ENCODE data around the gene CDX2. TPM values are rescaled to one million over a fixed set of nuclear protein-coding genes. Genes with fewer than 3 reads are reported as not detected.

CDX2 gene
- total RNA-seq, 2 experiments from 2014 or later: not detected

- H3K4me1 ChIP-seq (ENCODE audit: insufficient read depth, low read length, poor library complexity, severe bottlenecking): no peaks in the 10 kb centered on the region
- DNase-seq (ENCODE audit: low spot score): no peak
- H2AFZ ChIP-seq (ENCODE audit: low read length): no peak overlapping the region
- H3K27ac ChIP-seq (ENCODE audit: low read depth, low read length, poor library complexity, severe bottlenecking): no peak overlapping the region
- BruUV-seq (replicated peaks): no TSS peak
- no peaks in the 10 kb centered on the region for H3K9me2 ChIP-seq (ENCODE audit: insufficient read depth, low read length)
- no peaks in the 10 kb centered on the region for H4K20me1 ChIP-seq (ENCODE audit: insufficient read depth, low read length)
- H3K4me2 ChIP-seq (ENCODE audit: low read length): no peak overlapping the region
- no peaks in the 10 kb centered on the region for H3K9me3 ChIP-seq (ENCODE audit: low read length)
- no peak overlapping the region for H3K4me3 ChIP-seq (ENCODE audit: low read depth, low read length, poor library complexity, severe bottlenecking)
- intact Hi-C loops (cut with micrococcal nuclease; ENCODE audit: unreplicated experiment): no loop called here
- no peaks in the 10 kb centered on the region for H3K36me3 ChIP-seq (ENCODE audit: insufficient read depth, low read length)
- CTCF ChIA-PET (ENCODE audit: unreplicated experiment): no interaction called here
- no peaks in the 10 kb centered on the region for H3K79me2 ChIP-seq (ENCODE audit: insufficient read depth, low read depth, low read length)
- POLR2A ChIA-PET: no interaction called here
- TF ChIP-seq EZH2phosphoT487 (IDR thresholded peaks at IDR 0.05; ENCODE audit: borderline replicate concordance, low read depth, low read length) (no peak), CTCF (conservative IDR thresholded peaks at IDR 0.05; ENCODE audit: low read length) (no peak)
These were observed 48.3 kb downstream of the CDX2 start for GRCh38 chr13:27920677-27921420.

DNA sequence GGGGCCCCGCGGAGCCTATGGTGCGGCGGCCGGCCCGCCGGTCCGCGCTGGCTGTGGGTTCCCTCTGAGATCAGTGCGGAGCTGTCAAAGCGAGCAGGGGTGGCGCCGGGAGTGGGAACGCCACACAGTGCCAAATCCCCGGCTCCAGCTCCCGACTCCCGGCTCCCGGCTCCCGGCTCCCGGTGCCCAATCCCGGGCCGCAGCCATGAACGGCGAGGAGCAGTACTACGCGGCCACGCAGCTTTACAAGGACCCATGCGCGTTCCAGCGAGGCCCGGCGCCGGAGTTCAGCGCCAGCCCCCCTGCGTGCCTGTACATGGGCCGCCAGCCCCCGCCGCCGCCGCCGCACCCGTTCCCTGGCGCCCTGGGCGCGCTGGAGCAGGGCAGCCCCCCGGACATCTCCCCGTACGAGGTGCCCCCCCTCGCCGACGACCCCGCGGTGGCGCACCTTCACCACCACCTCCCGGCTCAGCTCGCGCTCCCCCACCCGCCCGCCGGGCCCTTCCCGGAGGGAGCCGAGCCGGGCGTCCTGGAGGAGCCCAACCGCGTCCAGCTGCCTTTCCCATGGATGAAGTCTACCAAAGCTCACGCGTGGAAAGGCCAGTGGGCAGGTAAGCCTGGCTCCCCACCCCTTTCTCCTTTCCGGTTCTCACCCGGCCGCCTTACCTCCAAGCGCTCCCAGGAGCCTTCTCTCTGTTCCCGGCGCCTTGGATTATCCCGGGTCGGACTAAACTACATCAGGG lies 49.0 kb downstream of the CDX2 start, which contains the start of gene PDX1:
PDX1 (plus strand) TSS at position 67 of the 743 bp plus-strand sequence; CDS start at position 206, 139 bp downstream.
- no peaks in the 10 kb centered on the region for H3K9me2 ChIP-seq (ENCODE audit: insufficient read depth, low read length)
- POLR2A ChIA-PET: interaction anchor here (0.5 kb wide), 1 partner anchor 434 kb away, joined by 4 read pairs; no protein-coding TSS in a partner anchor
- no peaks in the 10 kb centered on the region for H3K9me3 ChIP-seq (ENCODE audit: low read length)
- intact Hi-C loops (cut with micrococcal nuclease; ENCODE audit: unreplicated experiment): no loop called here
- CTCF ChIA-PET (ENCODE audit: unreplicated experiment): no interaction called here
- BruUV-seq (replicated peaks): no TSS peak
- H3K4me3 ChIP-seq (ENCODE audit: low read depth, low read length, poor library complexity, severe bottlenecking): no peak within 1 kb of the TSS
- no peaks in the 10 kb centered on the region for H3K79me2 ChIP-seq (ENCODE audit: insufficient read depth, low read depth, low read length)
- H3K36me3 ChIP-seq (ENCODE audit: insufficient read depth, low read length): no peaks in the 10 kb centered on the region
- TF ChIP-seq CTCF (conservative IDR thresholded peaks at IDR 0.05; ENCODE audit: low read length) (no peak), EZH2phosphoT487 (IDR thresholded peaks at IDR 0.05; ENCODE audit: borderline replicate concordance, low read depth, low read length) (no peak)
- no peaks in the 10 kb centered on the region for H3K4me1 ChIP-seq (ENCODE audit: insufficient read depth, low read length, poor library complexity, severe bottlenecking)
- H3K27ac ChIP-seq (ENCODE audit: low read depth, low read length, poor library complexity, severe bottlenecking): no peak within 1 kb of the TSS
- no peak for DNase-seq (ENCODE audit: low spot score)
- no peak within 1 kb of the TSS for H2AFZ ChIP-seq (ENCODE audit: low read length)
- no peak within 1 kb of the TSS for H3K4me2 ChIP-seq (ENCODE audit: low read length)
- H4K20me1 ChIP-seq (ENCODE audit: insufficient read depth, low read length): no peaks in the 10 kb centered on the region

DNA sequence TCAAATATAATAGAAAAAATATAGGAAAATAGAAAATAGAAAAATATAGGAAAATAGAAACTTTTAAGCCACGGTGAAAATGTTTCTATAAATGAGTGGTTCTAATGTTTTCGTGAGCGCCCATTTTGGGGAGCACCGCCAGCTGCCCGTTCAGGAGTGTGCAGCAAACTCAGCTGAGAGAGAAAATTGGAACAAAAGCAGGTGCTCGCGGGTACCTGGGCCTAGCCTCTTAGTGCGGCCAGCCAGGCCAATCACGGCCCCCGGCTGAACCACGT lies 49.5 kb downstream of the CDX2 start:
- POLR2A ChIA-PET: no interaction called here
- no peaks in the 10 kb centered on the region for H3K4me1 ChIP-seq (ENCODE audit: insufficient read depth, low read length, poor library complexity, severe bottlenecking)
- H3K4me3 ChIP-seq (ENCODE audit: low read depth, low read length, poor library complexity, severe bottlenecking): no peak overlapping the region
- intact Hi-C loops (cut with micrococcal nuclease; ENCODE audit: unreplicated experiment): no loop called here
- H3K9me2 ChIP-seq (ENCODE audit: insufficient read depth, low read length): no peaks in the 10 kb centered on the region
- H3K9me3 ChIP-seq (ENCODE audit: low read length): no peaks in the 10 kb centered on the region
- CTCF ChIA-PET (ENCODE audit: unreplicated experiment): no interaction called here
- no peak for DNase-seq (ENCODE audit: low spot score)
- no peak for TF ChIP-seq CTCF (conservative IDR thresholded peaks at IDR 0.05; ENCODE audit: low read length)
- no peak for TF ChIP-seq EZH2phosphoT487 (IDR thresholded peaks at IDR 0.05; ENCODE audit: borderline replicate concordance, low read depth, low read length)
- no peak overlapping the region for H3K4me2 ChIP-seq (ENCODE audit: low read length)
- H3K79me2 ChIP-seq (ENCODE audit: insufficient read depth, low read depth, low read length): no peaks in the 10 kb centered on the region
- H4K20me1 ChIP-seq (ENCODE audit: insufficient read depth, low read length): no peaks in the 10 kb centered on the region
- H3K27ac ChIP-seq (ENCODE audit: low read depth, low read length, poor library complexity, severe bottlenecking): no peak overlapping the region
- H2AFZ ChIP-seq (ENCODE audit: low read length): no peak overlapping the region
- no peaks in the 10 kb centered on the region for H3K36me3 ChIP-seq (ENCODE audit: insufficient read depth, low read length)
- no TSS peak for BruUV-seq (replicated peaks)

Measured in OCI-LY7 (cell line).